Neural crest cell (in vitro differentiated cells): ENCODE results near the gene SLC26A9. TPM values are rescaled to one million over a fixed set of nuclear protein-coding genes. Genes with fewer than 3 reads are reported as not detected.

Source experiments
- DNase-seq: peaks from one replicate; pipeline ENCODE4 v3.0.0; 2021; ENCODE audit warnings: low read depth, mixed read lengths, low spot score
- H3K27ac Mint-ChIP-seq: one replicate; pipeline ENCODE4 v1.8.0; 2021; ENCODE audit warnings: mild to moderate bottlenecking, mixed read lengths; ENCODE audit not compliant: unreplicated experiment
- H3K27me3 Mint-ChIP-seq: 2 replicates; pipeline ENCODE4 v1.8.0; 2021; ENCODE audit warnings: low read depth, mild to moderate bottlenecking, mixed read lengths
- H3K36me3 Mint-ChIP-seq: 2 replicates; pipeline ENCODE4 v1.8.0; 2021; ENCODE audit warnings: low read depth, mild to moderate bottlenecking, mixed read lengths
- H3K4me1 Mint-ChIP-seq: 2 replicates; pipeline ENCODE4 v1.8.0; 2021; ENCODE audit warnings: mixed read lengths
- H3K4me3 Mint-ChIP-seq: one replicate; pipeline ENCODE4 v1.8.0; 2021; ENCODE audit warnings: mild to moderate bottlenecking, mixed read lengths
- H3K9me3 Mint-ChIP-seq: 2 replicates; pipeline ENCODE4 v1.8.0; 2021; ENCODE audit warnings: mixed read lengths
- total RNA-seq: library from RNA; stranded (reverse); gene quantifications from 2 replicates; pipeline ENCODE4 v1.2.1, GENCODE V29; 2021
- TF ChIP-seq, protein P1 (sequence below): fragments of 200-600 bp; sonication (generic); conservative IDR thresholded peaks from 2 replicates; pipeline ENCODE4 v1.5.0; 2021; ENCODE audit warnings: antibody characterized with exemption, mild to moderate bottlenecking

The SLC26A9 gene
- total RNA-seq, 1 donor from 2014 or later: 0.16 TPM

DNA sequence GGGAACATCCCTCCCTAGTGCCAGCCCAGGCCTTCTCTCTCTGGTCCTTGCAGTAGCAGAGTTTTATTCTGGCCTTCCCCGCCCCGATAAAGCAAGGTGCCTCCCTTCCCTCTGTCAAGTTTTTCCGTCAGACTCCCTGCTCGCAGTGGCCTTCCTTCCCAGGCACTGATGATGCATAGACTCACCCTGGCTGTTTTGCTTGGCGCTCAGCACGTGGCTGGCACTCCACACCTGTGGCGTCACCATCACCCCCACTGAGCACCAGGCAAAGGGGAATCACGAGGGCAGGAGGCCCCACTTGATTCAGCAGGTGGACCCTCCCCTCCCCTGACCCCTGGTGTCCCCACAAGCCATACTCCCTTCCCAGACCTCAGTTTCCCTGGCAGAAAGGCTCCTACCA lies 7.4 kb downstream of the SLC26A9 start:
- no peak overlapping the region for H3K27ac Mint-ChIP-seq
- peaks cover 25% of the 10 kb centered on the region for H3K4me1 Mint-ChIP-seq
- peaks cover 10% of the 10 kb centered on the region for H3K27me3 Mint-ChIP-seq
- no peaks in the 10 kb centered on the region for H3K9me3 Mint-ChIP-seq
- H3K4me3 Mint-ChIP-seq: no peak overlapping the region
- TF ChIP-seq, protein P1, sequence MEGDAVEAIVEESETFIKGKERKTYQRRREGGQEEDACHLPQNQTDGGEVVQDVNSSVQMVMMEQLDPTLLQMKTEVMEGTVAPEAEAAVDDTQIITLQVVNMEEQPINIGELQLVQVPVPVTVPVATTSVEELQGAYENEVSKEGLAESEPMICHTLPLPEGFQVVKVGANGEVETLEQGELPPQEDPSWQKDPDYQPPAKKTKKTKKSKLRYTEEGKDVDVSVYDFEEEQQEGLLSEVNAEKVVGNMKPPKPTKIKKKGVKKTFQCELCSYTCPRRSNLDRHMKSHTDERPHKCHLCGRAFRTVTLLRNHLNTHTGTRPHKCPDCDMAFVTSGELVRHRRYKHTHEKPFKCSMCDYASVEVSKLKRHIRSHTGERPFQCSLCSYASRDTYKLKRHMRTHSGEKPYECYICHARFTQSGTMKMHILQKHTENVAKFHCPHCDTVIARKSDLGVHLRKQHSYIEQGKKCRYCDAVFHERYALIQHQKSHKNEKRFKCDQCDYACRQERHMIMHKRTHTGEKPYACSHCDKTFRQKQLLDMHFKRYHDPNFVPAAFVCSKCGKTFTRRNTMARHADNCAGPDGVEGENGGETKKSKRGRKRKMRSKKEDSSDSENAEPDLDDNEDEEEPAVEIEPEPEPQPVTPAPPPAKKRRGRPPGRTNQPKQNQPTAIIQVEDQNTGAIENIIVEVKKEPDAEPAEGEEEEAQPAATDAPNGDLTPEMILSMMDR: no peak
- no peak for DNase-seq
- H3K36me3 Mint-ChIP-seq: no peaks in the 10 kb centered on the region

DNA sequence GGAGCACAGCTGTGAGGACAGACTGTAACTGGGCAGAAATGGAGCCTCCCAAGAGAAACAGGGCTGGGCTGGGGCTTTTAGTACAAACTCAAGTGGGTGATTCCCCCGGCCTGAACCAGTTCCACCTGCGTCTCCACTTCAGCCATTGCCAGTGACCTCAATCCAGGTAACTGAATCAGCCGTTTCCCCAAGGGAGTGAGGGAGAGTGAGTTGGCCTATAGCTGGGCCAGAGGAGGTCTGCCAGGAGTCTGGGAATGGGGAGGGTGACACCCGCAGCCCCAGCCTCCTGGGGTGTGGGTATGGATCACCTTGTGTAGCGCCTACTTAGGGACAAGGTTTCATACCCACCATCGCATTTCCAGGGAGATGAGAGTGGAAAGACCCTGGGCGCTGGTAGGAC lies 8.5 kb downstream of the SLC26A9 start:
- no peak overlapping the region for H3K4me3 Mint-ChIP-seq

DNA sequence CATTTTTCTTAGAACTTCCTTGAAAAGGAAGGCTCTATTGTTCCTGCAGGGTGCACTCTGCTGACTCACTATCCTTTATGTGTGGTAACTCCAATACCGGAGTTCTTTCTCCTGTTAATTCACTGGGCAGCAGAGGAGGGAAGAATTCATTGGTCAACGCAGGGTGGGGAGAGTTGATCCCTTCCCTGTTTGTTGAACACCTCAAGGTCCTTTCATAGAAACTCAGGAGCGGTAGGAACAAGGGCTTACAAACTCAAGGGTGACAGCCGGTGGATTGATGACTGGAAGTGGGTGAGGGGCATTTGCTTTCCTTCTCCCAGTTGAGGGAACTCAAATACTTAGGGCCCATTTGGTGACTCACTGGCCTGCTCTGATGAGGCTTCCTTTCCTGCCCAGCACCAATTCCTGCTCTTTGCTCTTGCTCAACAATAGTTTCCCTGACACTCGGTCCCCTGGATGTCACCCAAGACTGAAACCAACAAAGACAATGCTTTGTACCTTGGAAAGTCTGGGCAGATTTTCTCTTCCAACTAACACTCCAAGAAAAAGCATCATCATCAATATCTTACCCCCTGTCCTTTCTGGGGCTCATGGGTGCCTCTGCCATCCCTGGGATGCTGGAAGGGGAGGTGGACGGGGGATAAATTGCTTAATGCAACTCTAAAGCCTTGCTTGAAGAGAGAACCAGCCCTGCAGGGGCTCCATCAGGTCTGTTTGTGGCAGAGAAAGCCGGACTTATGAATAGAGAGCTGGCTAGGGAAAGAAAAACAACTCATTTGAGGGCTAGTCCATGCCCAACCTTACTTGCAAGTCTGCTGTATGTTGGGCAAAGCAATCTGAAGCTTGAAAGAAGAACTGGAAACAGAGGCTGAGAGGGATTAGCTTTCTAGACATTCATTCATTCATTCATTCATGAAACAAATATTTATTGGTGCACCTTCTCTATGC lies 9.3 kb downstream of the SLC26A9 start:
- Mint-ChIP-seq H3K4me1 (peaks cover 17% of the 10 kb centered on the region), H3K4me3 (no peak overlapping the region)

More for the DNA sequence above, 8.5 kb downstream of the SLC26A9 start:
- Mint-ChIP-seq H3K36me3 (no peaks in the 10 kb centered on the region), H3K4me1 (peaks cover 21% of the 10 kb centered on the region), H3K9me3 (no peaks in the 10 kb centered on the region), H3K27me3 (peaks cover 10% of the 10 kb centered on the region), H3K27ac (no peak overlapping the region)
- TF ChIP-seq, protein P1: no peak
- DNase-seq: no peak

DNA sequence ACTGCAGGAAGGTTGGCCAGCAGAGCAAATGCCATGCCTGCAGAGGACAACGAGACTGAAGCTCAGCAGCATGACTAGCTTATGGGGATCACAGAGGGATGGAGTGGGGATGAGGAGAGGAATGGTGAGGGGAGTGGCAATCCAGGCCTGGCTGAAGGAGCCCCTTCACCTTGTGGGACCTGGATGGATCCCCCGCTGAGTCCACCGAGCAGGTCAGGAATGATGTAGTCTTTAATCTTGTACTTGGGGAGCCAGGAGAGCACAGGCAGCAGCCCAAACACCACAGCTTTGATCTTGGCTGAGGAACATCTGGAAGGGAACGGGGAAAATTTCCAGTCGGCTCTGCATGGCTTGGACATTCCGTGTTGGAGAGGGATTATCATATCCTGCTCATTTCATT lies 10.5 kb downstream of the SLC26A9 start:
- H3K27me3 Mint-ChIP-seq: no peaks in the 10 kb centered on the region
- no peaks in the 10 kb centered on the region for H3K36me3 Mint-ChIP-seq
- no peak for DNase-seq
- TF ChIP-seq, protein P1: no peak
- no peak overlapping the region for H3K27ac Mint-ChIP-seq
- no peak overlapping the region for H3K4me3 Mint-ChIP-seq
- H3K9me3 Mint-ChIP-seq: no peaks in the 10 kb centered on the region
- H3K4me1 Mint-ChIP-seq: peaks cover 17% of the 10 kb centered on the region

More for the DNA sequence above, 9.3 kb downstream of the SLC26A9 start:
- Mint-ChIP-seq H3K36me3 (no peaks in the 10 kb centered on the region), H3K27me3 (peaks cover 7% of the 10 kb centered on the region), H3K9me3 (no peaks in the 10 kb centered on the region), H3K27ac (peak overlapping the region; percentile 81)
- TF ChIP-seq, protein P1: no peak
- no peak for DNase-seq

DNA sequence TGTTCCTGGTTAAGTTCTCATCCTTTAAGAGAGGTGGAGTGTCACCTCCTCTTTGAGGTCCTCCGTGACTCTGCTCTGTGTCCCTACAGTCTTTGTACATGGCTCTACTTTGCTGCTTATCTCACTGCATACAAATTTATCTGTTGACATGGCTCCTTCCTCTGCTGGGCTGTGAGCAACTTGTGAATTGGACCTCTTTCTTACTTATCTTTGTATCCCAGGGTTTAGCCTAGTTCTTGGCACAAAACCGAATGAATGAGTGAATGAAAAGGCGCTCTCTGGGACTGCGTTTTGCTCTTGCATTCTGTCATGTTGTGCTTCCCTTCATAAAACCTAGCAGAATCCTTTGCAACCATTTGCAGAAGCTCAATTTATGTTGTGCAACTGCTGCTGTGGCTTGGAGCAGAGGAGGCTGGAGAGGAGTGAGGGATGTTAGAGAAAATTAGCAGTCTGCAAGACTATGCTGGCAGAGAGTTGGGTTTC lies 12.4 kb downstream of the SLC26A9 start:
- no peak for DNase-seq
- TF ChIP-seq, protein P1: no peak
- Mint-ChIP-seq H3K36me3 (no peaks in the 10 kb centered on the region), H3K4me1 (peaks cover 17% of the 10 kb centered on the region), H3K9me3 (no peaks in the 10 kb centered on the region), H3K27me3 (no peaks in the 10 kb centered on the region), H3K27ac (no peak overlapping the region), H3K4me3 (no peak overlapping the region)
